HepG2 (cell line): Measurements from ENCODE around the gene TTC17. TPM values are rescaled to one million over a fixed set of nuclear protein-coding genes. Genes with fewer than 3 reads are reported as not detected.

Experiments used
- ATAC-seq: fragments of 200-7000 bp; cut with Tn5 transposase; 3 replicates; pipeline ENCODE4 v1.9.1; 2020; ENCODE audit warnings: mild to moderate bottlenecking, moderate library complexity
- BruUV-seq: library from RNA; stranded (reverse); fragments of 400-500 nt; replicated peaks from 2 replicates; lab custom pipeline; 2021; lab: Mats Ljungman, UMichigan
- CTCF ChIA-PET: fragments of 300-600 bp; formaldehyde crosslinking; extraction: SDS; loops from one replicate; lab custom pipeline; 2021; ENCODE audit warnings: low total read pairs, inconsistent platforms, low intra/inter-chr PET ratio; lab: Yijun Ruan, JAX
- POLR2A ChIA-PET: fragments of 350-600 bp; sonication (Branson Sonifier 250); formaldehyde crosslinking; loops from one replicate; lab custom pipeline; 2020; ENCODE audit warnings: antibody characterized with exemption, inconsistent platforms; lab: Yijun Ruan, JAX
- DNase-seq: peaks from one replicate; pipeline ENCODE4 v3.0.0-alpha.2; 2015; ENCODE audit warnings: low spot score
- FAIRE-seq: peaks from 3 replicates; lab custom pipeline; 2011; peaks lifted over from hg19 to GRCh38; lab: Jason Lieb, UNC
- H2AFZ ChIP-seq: one replicate; pipeline ENCODE4 v1.6.1; 2011; ENCODE audit warnings: low read length, inconsistent platforms
- H3K27ac ChIP-seq: fragments of 300-600 bp; 3 replicates; pipeline ENCODE4 v1.8.0; 2011; ENCODE audit warnings: mixed run types, mild to moderate bottlenecking, mixed read lengths, low read length, inconsistent platforms; ENCODE audit not compliant: insufficient read depth; ENCODE audit errors: extremely low read length
- H3K27me3 ChIP-seq, 2 experiments: fragments of 200-600 bp in 1 of 2; 2 replicates in 1 of 2; 3 replicates in 1 of 2; pipeline versions ENCODE4 v1.6.0 to v1.8.0; 2011; ENCODE audit warnings: low read length in 2 of 2, mild to moderate bottlenecking in 2 of 2, moderate library complexity in 2 of 2, inconsistent platforms in 1 of 2; ENCODE audit not compliant: insufficient read depth in 2 of 2, control insufficient read depth in 1 of 2
- H3K36me3 ChIP-seq, 2 experiments: fragments of 200-600 bp in 1 of 2; replicated peaks in 1 of 2; 2 replicates in 1 of 2; 3 replicates in 1 of 2; pipeline versions ENCODE4 v1.5.1 to v1.8.0; 2011; ENCODE audit warnings: low read length in 2 of 2, inconsistent platforms in 1 of 2; ENCODE audit not compliant: insufficient read depth in 2 of 2, control insufficient read depth in 1 of 2
- H3K4me1 ChIP-seq: 2 replicates; pipeline ENCODE4 v1.5.1; 2012; ENCODE audit warnings: low read length, inconsistent platforms; ENCODE audit not compliant: insufficient read depth
- H3K4me2 ChIP-seq: 2 replicates; pipeline ENCODE4 v1.6.0; 2011; ENCODE audit warnings: low read depth, low read length, inconsistent platforms
- H3K4me3 ChIP-seq, 3 experiments: fragments of 200-600 bp in 1 of 3; sonication (generic), shearing (Covaris generic) in 1 of 3; replicated peaks in 1 of 3; 2 replicates each; pipeline ENCODE4 v1.5.1; 2011 to 2016; ENCODE audit warnings: low read length in 3 of 3, inconsistent platforms in 2 of 3, low read depth in 2 of 3, mild to moderate bottlenecking in 2 of 3, control low read depth in 1 of 3, mixed read lengths in 1 of 3; ENCODE audit not compliant: insufficient read depth in 1 of 3
- H3K79me2 ChIP-seq: one replicate; pipeline ENCODE4 v1.6.1; 2011; ENCODE audit warnings: low read length, inconsistent platforms; ENCODE audit not compliant: insufficient read depth
- H3K9ac ChIP-seq: 2 replicates; pipeline ENCODE4 v1.6.0; 2011; ENCODE audit warnings: mild to moderate bottlenecking, low read depth, low read length, inconsistent platforms; ENCODE audit not compliant: insufficient read depth
- H3K9me3 ChIP-seq: 2 replicates; pipeline ENCODE4 v1.5.1; 2012; ENCODE audit warnings: mild to moderate bottlenecking, low read length
- H4K20me1 ChIP-seq: 2 replicates; pipeline ENCODE4 v1.6.0; 2011; ENCODE audit warnings: inconsistent platforms, mild to moderate bottlenecking, low read length, moderate library complexity; ENCODE audit not compliant: insufficient read depth
- CREB1 ChIP-seq, 2 experiments: fragments of 450-650 bp in 1 of 2; IDR thresholded peaks; 2 replicates each; pipeline ENCODE4 v1.6.1; 2016 to 2017; ENCODE audit warnings: control low read depth in 1 of 2, mild to moderate bottlenecking in 1 of 2, missing compliant biosample characterization in 1 of 2, missing genetic modification characterization in 1 of 2
- CSRNP2 ChIP-seq: sonication (generic); formaldehyde crosslinking; conservative IDR thresholded peaks from 2 replicates; pipeline ENCODE4 v1.8.0; 2022; ENCODE audit warnings: low read depth, missing genetic modification reagents
- FOSL2 ChIP-seq: sonication (generic); formaldehyde crosslinking; IDR thresholded peaks from 2 replicates; pipeline ENCODE4 v1.4.0; 2020; ENCODE audit warnings: missing genetic modification reagents
- HNRNPH1 ChIP-seq: fragments of 200-400 bp; formaldehyde crosslinking; optimal IDR thresholded peaks from 2 replicates; pipeline ENCODE3; 2017; ENCODE audit warnings: mild to moderate bottlenecking, low read depth, low read length
- MAFG ChIP-seq: sonication (generic); formaldehyde crosslinking; IDR thresholded peaks from 2 replicates; pipeline ENCODE4 v1.5.1; 2020; ENCODE audit warnings: mild to moderate bottlenecking, missing genetic modification reagents
- MLLT10 ChIP-seq: sonication (generic); formaldehyde crosslinking; IDR thresholded peaks from 2 replicates; pipeline ENCODE4 v1.4.0; 2020; ENCODE audit warnings: missing genetic modification reagents
- POGZ ChIP-seq: sonication (generic); formaldehyde crosslinking; IDR thresholded peaks from 2 replicates; pipeline ENCODE4 v1.4.0; 2020; ENCODE audit warnings: mild to moderate bottlenecking, missing genetic modification reagents
- PRMT3 ChIP-seq: sonication (generic); formaldehyde crosslinking; IDR thresholded peaks from 2 replicates; pipeline ENCODE4 v1.8.1; 2022; ENCODE audit warnings: low read depth, mild to moderate bottlenecking, moderate library complexity, missing genetic modification reagents, borderline replicate concordance
- ZBTB10 ChIP-seq: sonication (generic); formaldehyde crosslinking; IDR thresholded peaks from 2 replicates; pipeline ENCODE4 v1.4.0; 2020; ENCODE audit warnings: missing genetic modification reagents, borderline replicate concordance
- ZNF143 ChIP-seq: sonication (generic); formaldehyde crosslinking; IDR thresholded peaks from 2 replicates; pipeline ENCODE4 v1.4.0; 2020; ENCODE audit warnings: missing genetic modification reagents
- ZNF354B ChIP-seq: sonication (generic); formaldehyde crosslinking; IDR thresholded peaks from 2 replicates; pipeline ENCODE4 v1.8.0; 2022; ENCODE audit warnings: mild to moderate bottlenecking, missing genetic modification reagents
- ZNF383 ChIP-seq: sonication (generic); formaldehyde crosslinking; IDR thresholded peaks from 2 replicates; pipeline ENCODE4 v1.4.0; 2020; ENCODE audit warnings: missing genetic modification reagents, mild to moderate bottlenecking, borderline replicate concordance
- ZNF550 ChIP-seq: sonication (generic); formaldehyde crosslinking; IDR thresholded peaks from 2 replicates; pipeline ENCODE4 v1.4.0; 2020; ENCODE audit warnings: mild to moderate bottlenecking, missing genetic modification reagents, borderline replicate concordance
- WGBS: methylation state at CpG from one replicate; pipeline ENCODE4 v1.1.6; 2017; ENCODE audit warnings: low lambda C conversion rate; 5-methylcytosine and 5-hydroxymethylcytosine counted together
- in situ Hi-C: cut with HindIII; loops from 2 replicates; pipeline ENCODE4 v1.10.0; 2017; ENCODE audit warnings: low pct_unique_long_range_greater_than_20kb; ENCODE audit not compliant: extremely low pct_ligation_motif_present
- intact Hi-C: fragments of 100-400 bp; cut with micrococcal nuclease; formaldehyde crosslinking; loops from one replicate; pipeline ENCODE4 v1.10.0; 2022; ENCODE audit not compliant: unreplicated experiment
- polyA plus RNA-seq, 8 experiments: library from polyadenylated mRNA; depleted of rRNA in 3 of 8; stranded (reverse) in 7 of 8; unstranded in 1 of 8; fragments of >200 nt; fragmentation: Illumina TruSeq in 4 of 8; extraction: Trizol in 4 of 8; gene quantifications; 2 replicates each; pipeline versions ENCODE4 v1.2.1 to v1.2.3, GENCODE V29; 2011 to 2016; ENCODE audit warnings: low read depth in 4 of 8, missing spikeins in 1 of 8, mixed read lengths in 1 of 8; ENCODE audit not compliant: insufficient read depth in 1 of 8
- total RNA-seq, 5 experiments: library from RNA; depleted of rRNA; stranded (reverse); fragments of >200 nt; fragmentation: Illumina TruSeq; extraction: Trizol; gene quantifications; 2 replicates each; pipeline ENCODE4 v1.2.3, GENCODE V29; 2016; ENCODE audit warnings: low read depth in 1 of 5
- TF ChIP-seq, protein P1 (sequence below): sonication (generic); formaldehyde crosslinking; IDR thresholded peaks from 2 replicates; pipeline ENCODE4 v1.5.1; 2020; ENCODE audit warnings: mild to moderate bottlenecking, missing genetic modification reagents, borderline replicate concordance

The TTC17 gene
- total and polyA plus RNA-seq, 2 of the 13 experiments (the other 11 are each of a cell fraction or from before 2014, with no cell fraction given), result 55.9 to 99.7 TPM

GRCh38 chr11:43443811-43444210, 85.1 kb downstream of the TTC17 start:
- FAIRE-seq, result no peak
- Histone ChIP-seq H4K20me1 (no peaks in the 10 kb centered on the region), H3K27ac (no peak overlapping the region), H3K4me3 (no peak overlapping the region), H3K9ac (no peak overlapping the region), H3K27me3 (no peaks in the 10 kb centered on the region), H3K9me3 (no peaks in the 10 kb centered on the region), H2AFZ (no peak overlapping the region), H3K4me1 (no peaks in the 10 kb centered on the region), H3K79me2 (no peaks in the 10 kb centered on the region), H3K36me3 (peaks cover 12 to 61% of the 10 kb centered on the region in 2 experiments), H3K4me2 (no peak overlapping the region)
- ChIA-PET POLR2A (no interaction called here), CTCF (no interaction called here)
- DNase-seq, result no peak
- BruUV-seq, result no TSS peak
- intact Hi-C loops, result no loop called here
- ATAC-seq, result no peak
- 96% methylated on average over 4 of the region's 4 CpGs for WGBS
- TF ChIP-seq MAFG (CRISPR knock-in tag), result no peak
- no peak for TF ChIP-seq POGZ
- no peak for TF ChIP-seq HNRNPH1
- TF ChIP-seq MLLT10 (CRISPR knock-in tag), result no peak
- TF ChIP-seq ZNF383 (CRISPR knock-in tag), result no peak
- no peak for TF ChIP-seq CSRNP2 (CRISPR knock-in tag)
- TF ChIP-seq, all 625 proteins: peak for 0
- in situ Hi-C loops, result no loop called here

- H3K4me2 ChIP-seq, result no peak overlapping the region
- no peaks in the 10 kb centered on the region for H3K4me1 ChIP-seq
- H4K20me1 ChIP-seq, result no peaks in the 10 kb centered on the region
- BruUV-seq, result no TSS peak
- in situ Hi-C loops, result no loop called here
- ChIA-PET POLR2A (no interaction called here), CTCF (no interaction called here)
- TF ChIP-seq ZNF354B, result no peak
- TF ChIP-seq FOSL2 (CRISPR knock-in tag), result no peak
- TF ChIP-seq ZNF550 (CRISPR knock-in tag), result no peak
- TF ChIP-seq ZNF143 (CRISPR knock-in tag), result no peak
- TF ChIP-seq, protein P1, sequence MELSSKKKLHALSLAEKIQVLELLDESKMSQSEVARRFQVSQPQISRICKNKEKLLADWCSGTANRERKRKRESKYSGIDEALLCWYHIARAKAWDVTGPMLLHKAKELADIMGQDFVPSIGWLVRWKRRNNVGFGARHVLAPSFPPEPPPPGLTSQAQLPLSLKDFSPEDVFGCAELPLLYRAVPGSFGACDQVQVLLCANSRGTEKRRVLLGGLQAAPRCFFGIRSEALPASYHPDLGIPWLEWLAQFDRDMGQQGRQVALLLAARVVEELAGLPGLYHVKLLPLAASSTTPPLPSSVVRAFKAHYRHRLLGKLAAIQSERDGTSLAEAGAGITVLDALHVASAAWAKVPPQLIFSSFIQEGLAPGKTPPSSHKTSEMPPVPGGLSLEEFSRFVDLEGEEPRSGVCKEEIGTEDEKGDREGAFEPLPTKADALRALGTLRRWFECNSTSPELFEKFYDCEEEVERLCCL (CRISPR knock-in tag), result no peak
- no peak for TF ChIP-seq ZBTB10 (CRISPR knock-in tag)
- TF ChIP-seq PRMT3 (CRISPR knock-in tag), result no peak
- TF ChIP-seq CREB1 (IDR thresholded peaks at IDR 0.05), result no peak
- no peak for TF ChIP-seq CREB1 (CRISPR knock-in tag; IDR thresholded peaks at IDR 0.05)
- no peak overlapping the region for H2AFZ ChIP-seq
- intact Hi-C loops, result no loop called here
- DNase-seq (no peak), ATAC-seq (no peak), FAIRE-seq (no peak)
- H3K36me3 ChIP-seq, result peaks cover 22 to 68% of the 10 kb centered on the region in 2 experiments
- H3K9me3 ChIP-seq, result no peaks in the 10 kb centered on the region
- H3K4me3 ChIP-seq, result no peak overlapping the region
- H3K79me2 ChIP-seq, result no peaks in the 10 kb centered on the region
- H3K9ac ChIP-seq, result no peak overlapping the region
- H3K27me3 ChIP-seq, result no peaks in the 10 kb centered on the region
- no peak overlapping the region for H3K27ac ChIP-seq
These were observed 88.4 kb downstream of the TTC17 start for GRCh38 chr11:43447151-43447550.
